Measurements from ENCODE around the gene DNASE2. TPM values are rescaled to one million over a fixed set of nuclear protein-coding genes. Genes with fewer than 3 reads are reported as not detected.
A peak's percentile ranks its signal among the peaks of the same experiment; 100 is the strongest.

The DNASE2 gene, protein sequence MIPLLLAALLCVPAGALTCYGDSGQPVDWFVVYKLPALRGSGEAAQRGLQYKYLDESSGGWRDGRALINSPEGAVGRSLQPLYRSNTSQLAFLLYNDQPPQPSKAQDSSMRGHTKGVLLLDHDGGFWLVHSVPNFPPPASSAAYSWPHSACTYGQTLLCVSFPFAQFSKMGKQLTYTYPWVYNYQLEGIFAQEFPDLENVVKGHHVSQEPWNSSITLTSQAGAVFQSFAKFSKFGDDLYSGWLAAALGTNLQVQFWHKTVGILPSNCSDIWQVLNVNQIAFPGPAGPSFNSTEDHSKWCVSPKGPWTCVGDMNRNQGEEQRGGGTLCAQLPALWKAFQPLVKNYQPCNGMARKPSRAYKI
- total RNA-seq (10 to 100 TPM; 64.8 to 72.8 TPM), polyA plus RNA-seq (ENCODE audit: insufficient read length in 6 of 6) (10 to 100 TPM; 18.7 to 22.2 (median 20.6) TPM)
- long read RNA-seq, donor 1, transcript DNASE2-201 (6 exons, 1,955 nt) = major isoform, 10 of 11 reads
- long read RNA-seq, donor 1, partial matches to known transcripts = 0 of 11 reads
- long read RNA-seq, donor 1, other reads (novel, unspliced or antisense) = 0 of 11 reads
- long read RNA-seq, donor 2, transcript DNASE2-201 (6 exons, 1,955 nt) = major isoform, 9 of 23 reads
- long read RNA-seq, donor 2, partial matches to known transcripts = 14 of 23 reads
- long read RNA-seq, donor 2, other reads (novel, unspliced or antisense) = 0 of 23 reads
- long read RNA-seq, donor 3, transcript DNASE2-201 (6 exons, 1,955 nt) = major isoform, 10 of 10 reads
- long read RNA-seq, donor 3, partial matches to known transcripts = 0 of 10 reads
- long read RNA-seq, donor 3, other reads (novel, unspliced or antisense) = 0 of 10 reads
- long read RNA-seq, donor 4, transcript DNASE2-201 (6 exons, 1,955 nt) = major isoform, 25 of 29 reads
- long read RNA-seq, donor 4, partial matches to known transcripts = 0 of 29 reads
- long read RNA-seq, donor 4, other reads (novel, unspliced or antisense) = 4 of 29 reads
- long read RNA-seq, donor 5, transcript DNASE2-201 (6 exons, 1,955 nt) = major isoform, 12 of 14 reads
- long read RNA-seq, donor 5, partial matches to known transcripts = 0 of 14 reads
- long read RNA-seq, donor 5, other reads (novel, unspliced or antisense) = 0 of 14 reads
- long read RNA-seq, donor 6, transcript DNASE2-201 (6 exons, 1,955 nt) = major isoform, 6 of 7 reads
- long read RNA-seq, donor 6, partial matches to known transcripts = 0 of 7 reads
- long read RNA-seq, donor 6, other reads (novel, unspliced or antisense) = 0 of 7 reads
- long read RNA-seq, donor 7, transcript DNASE2-201 (6 exons, 1,955 nt) = major isoform, 13 of 13 reads
- long read RNA-seq, donor 7, partial matches to known transcripts = 0 of 13 reads
- long read RNA-seq, donor 7, other reads (novel, unspliced or antisense) = 0 of 13 reads
- long read RNA-seq, donor 8, transcript DNASE2-201 (6 exons, 1,955 nt) = major isoform, 7 of 8 reads
- long read RNA-seq, donor 8, partial matches to known transcripts = 0 of 8 reads
- long read RNA-seq, donor 8, other reads (novel, unspliced or antisense) = 0 of 8 reads
- long read RNA-seq, donor 9 = 0 reads
- long read RNA-seq, donor 10, transcript DNASE2-201 (6 exons, 1,955 nt) = major isoform, 13 of 14 reads
- long read RNA-seq, donor 10, partial matches to known transcripts = 0 of 14 reads
- long read RNA-seq, donor 10, other reads (novel, unspliced or antisense) = 1 of 14 reads
- long read RNA-seq, donor 11 = 0 reads
- long read RNA-seq, donor 12, transcript DNASE2-201 (6 exons, 1,955 nt) = major isoform, 8 of 13 reads
- long read RNA-seq, donor 12, partial matches to known transcripts = 5 of 13 reads
- long read RNA-seq, donor 12, other reads (novel, unspliced or antisense) = 0 of 13 reads

DNA sequence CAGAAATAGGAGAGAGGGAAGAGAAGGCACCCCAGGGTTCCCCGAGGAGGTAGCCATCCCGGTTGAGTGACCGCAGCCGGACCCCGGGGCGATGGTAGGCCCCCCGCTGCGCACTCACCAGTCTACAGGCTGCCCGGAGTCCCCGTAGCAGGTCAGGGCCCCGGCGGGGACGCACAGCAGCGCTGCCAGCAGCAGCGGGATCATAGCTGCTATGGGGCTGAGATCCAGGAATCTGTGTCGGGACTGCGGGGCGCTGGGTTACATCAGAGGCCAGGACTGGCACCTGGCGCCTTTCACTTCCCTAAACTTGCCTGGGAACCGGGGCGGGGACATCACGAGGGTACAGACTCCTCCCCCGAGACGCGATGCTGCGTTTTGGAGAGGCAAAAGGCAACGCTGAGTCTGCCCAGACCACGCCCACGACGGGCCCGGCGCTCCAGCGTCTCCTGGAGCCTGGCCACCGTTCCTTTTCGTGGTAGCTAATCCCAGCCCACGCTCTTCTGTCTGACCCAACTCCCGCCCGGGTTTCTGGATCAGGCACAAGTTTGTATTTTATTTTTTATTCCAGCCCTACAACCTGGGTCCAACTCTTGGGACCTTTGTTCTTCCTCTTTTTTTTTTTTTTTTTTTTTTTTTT is at the start of gene DNASE2:
Gene DNASE2, minus strand, starts transcription at position 278 of the 637 bp plus-strand sequence. Its CDS starts 74 bp downstream, at position 204.
- ATAC-seq = peak; percentile 89
- peaks cover 3 to 7% of the 10 kb centered on the region in 2 donors for H3K9me3 ChIP-seq
- peaks cover 0 to 53% of the 10 kb centered on the region in 2 donors for H3K4me1 ChIP-seq

GRCh38 chr19:12930002-12930645 is 48.9 kb upstream of the DNASE2 start:
- intact Hi-C loops (cut with DNase I) = no loop called here
- Histone ChIP-seq H3K36me3 (peaks cover 0 to 58% of the 10 kb centered on the region in 2 donors), H3K27ac (no peak overlapping the region), H3K4me1 (peaks cover 9 to 26% of the 10 kb centered on the region in 2 donors), H3K27me3 (no peaks in the 10 kb centered on the region), H3K9me3 (no peaks in the 10 kb centered on the region), H3K4me3 (no peak overlapping the region)
- TF ChIP-seq, protein P1, sequence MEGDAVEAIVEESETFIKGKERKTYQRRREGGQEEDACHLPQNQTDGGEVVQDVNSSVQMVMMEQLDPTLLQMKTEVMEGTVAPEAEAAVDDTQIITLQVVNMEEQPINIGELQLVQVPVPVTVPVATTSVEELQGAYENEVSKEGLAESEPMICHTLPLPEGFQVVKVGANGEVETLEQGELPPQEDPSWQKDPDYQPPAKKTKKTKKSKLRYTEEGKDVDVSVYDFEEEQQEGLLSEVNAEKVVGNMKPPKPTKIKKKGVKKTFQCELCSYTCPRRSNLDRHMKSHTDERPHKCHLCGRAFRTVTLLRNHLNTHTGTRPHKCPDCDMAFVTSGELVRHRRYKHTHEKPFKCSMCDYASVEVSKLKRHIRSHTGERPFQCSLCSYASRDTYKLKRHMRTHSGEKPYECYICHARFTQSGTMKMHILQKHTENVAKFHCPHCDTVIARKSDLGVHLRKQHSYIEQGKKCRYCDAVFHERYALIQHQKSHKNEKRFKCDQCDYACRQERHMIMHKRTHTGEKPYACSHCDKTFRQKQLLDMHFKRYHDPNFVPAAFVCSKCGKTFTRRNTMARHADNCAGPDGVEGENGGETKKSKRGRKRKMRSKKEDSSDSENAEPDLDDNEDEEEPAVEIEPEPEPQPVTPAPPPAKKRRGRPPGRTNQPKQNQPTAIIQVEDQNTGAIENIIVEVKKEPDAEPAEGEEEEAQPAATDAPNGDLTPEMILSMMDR (IDR thresholded peaks at IDR 0.05) = no peak
- DNase-seq (no peak), ATAC-seq (no peak)

More for the DNA sequence above, at the start of gene DNASE2:
- peak within 1 kb of the TSS; percentile 76 to 91 for H3K4me3 ChIP-seq
- peak within 1 kb of the TSS; percentile 85 to 90 for H3K27ac ChIP-seq
- intact Hi-C loops (cut with DNase I) = loop anchor here in 1 of 2 donors (10.0 kb wide), 1 partner anchor 84 kb away; the partner anchor contains the start of gene DAND5
- H3K27me3 ChIP-seq = peaks cover 0 to 24% of the 10 kb centered on the region in 2 donors
- TF ChIP-seq, protein P1 (IDR thresholded peaks at IDR 0.05) = no peak
- DNase-seq = peak; percentile 91 to 98 (median 97)
- peaks cover 0 to 28% of the 10 kb centered on the region in 2 donors for H3K36me3 ChIP-seq

DNA sequence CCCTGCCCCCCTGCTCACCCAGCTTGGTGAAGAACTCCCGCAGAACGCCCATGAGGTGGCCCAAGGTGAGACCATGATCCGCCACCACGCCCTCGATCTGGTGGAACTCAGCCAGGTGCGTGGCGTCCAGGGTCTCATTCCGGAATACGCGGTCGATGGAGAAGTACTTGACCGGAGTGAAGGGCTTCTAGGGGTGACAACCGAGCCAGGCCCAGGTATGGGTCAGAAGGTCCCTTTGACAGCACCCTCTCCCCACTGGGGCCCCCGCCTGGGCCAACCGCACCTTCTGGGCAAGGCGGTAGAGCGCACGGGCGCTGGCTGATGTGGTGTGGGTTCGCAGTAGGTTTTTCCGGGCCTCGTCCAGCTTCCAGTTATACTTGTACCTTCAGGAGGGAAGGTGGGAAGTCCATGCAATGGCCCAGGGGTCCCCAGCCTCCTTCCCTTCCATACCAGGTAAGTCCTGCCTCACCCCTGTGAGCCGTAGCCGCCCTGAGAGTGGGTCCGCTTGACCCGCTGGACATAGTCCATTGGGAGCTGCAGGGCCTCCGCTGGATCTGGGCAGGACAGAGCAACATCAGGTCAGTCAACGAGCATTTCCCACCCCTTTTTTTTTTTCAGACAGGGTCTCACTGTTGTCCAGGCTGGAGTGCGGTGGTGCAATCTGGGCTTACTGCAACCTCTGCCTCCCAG is 43.5 kb upstream of the DNASE2 start:
- no peak overlapping the region for H3K27ac ChIP-seq
- H3K4me3 ChIP-seq = no peak overlapping the region
- peaks cover 0 to 78% of the 10 kb centered on the region in 2 donors for H3K36me3 ChIP-seq
- intact Hi-C loops (cut with DNase I) = no loop called here
- no peaks in the 10 kb centered on the region for H3K27me3 ChIP-seq
- H3K4me1 ChIP-seq = peaks cover 0 to under 1% of the 10 kb centered on the region in 2 donors
- no peak for ATAC-seq
- no peak for DNase-seq
- H3K9me3 ChIP-seq = no peaks in the 10 kb centered on the region
- TF ChIP-seq, protein P1 (IDR thresholded peaks at IDR 0.05) = no peak

Data from left lung (tissue), 14 donors.